H1 (cell line): ENCODE data around the gene TAF6. TPM values are rescaled to one million over a fixed set of nuclear protein-coding genes. Genes with fewer than 3 reads are reported as not detected.

Experiments
- CTCF ChIA-PET: fragments of 300-600 bp; sonication (Branson Sonifier 250); formaldehyde crosslinking; loops from one replicate; lab custom pipeline; 2021; ENCODE audit not compliant: partially characterized antibody; lab: Charles Lee
- POLR2A ChIA-PET: fragments of 300-600 bp; sonication (Branson Sonifier 250); formaldehyde crosslinking; loops from one replicate; lab custom pipeline; 2021; ENCODE audit warnings: inconsistent platforms; ENCODE audit not compliant: partially characterized antibody; lab: Charles Lee
- DNase-seq, 2 experiments: peaks; one replicate each; pipeline versions ENCODE4 v3.0.0 to v3.0.0-alpha.2; 2010 to 2022; ENCODE audit warnings: low spot score in 2 of 2, low read depth in 1 of 2, mixed read lengths in 1 of 2
- FAIRE-seq: peaks from 2 replicates; lab custom pipeline; 2011; peaks lifted over from hg19 to GRCh38; lab: Jason Lieb, UNC
- H2AFZ ChIP-seq: 2 replicates; pipeline ENCODE4 v1.8.1; 2012; ENCODE audit warnings: low read length, inconsistent platforms
- H2AK5ac ChIP-seq: 2 replicates; pipeline ENCODE4 v1.6.1; 2013; ENCODE audit warnings: low read depth, low read length
- H2BK120ac ChIP-seq: replicated peaks from 2 replicates; pipeline ENCODE3; 2013; ENCODE audit warnings: low read depth, low read length, inconsistent platforms
- H2BK12ac ChIP-seq: 2 replicates; pipeline ENCODE4 v1.6.1; 2013; ENCODE audit warnings: low read depth, low read length
- H2BK15ac ChIP-seq: 2 replicates; pipeline ENCODE4 v1.6.1; 2013; ENCODE audit warnings: low read length
- H2BK20ac ChIP-seq: 2 replicates; pipeline ENCODE4 v1.6.1; 2013; ENCODE audit warnings: low read length
- H2BK5ac ChIP-seq: 2 replicates; pipeline ENCODE4 v1.6.1; 2013; ENCODE audit warnings: low read depth, low read length
- H3K14ac ChIP-seq: 2 replicates; pipeline ENCODE4 v1.6.1; 2013; ENCODE audit warnings: inconsistent platforms; ENCODE audit not compliant: insufficient read length
- H3K18ac ChIP-seq: 2 replicates; pipeline ENCODE4 v1.6.1; 2013; ENCODE audit warnings: low read length; ENCODE audit errors: extremely low read depth
- H3K23ac ChIP-seq: 2 replicates; pipeline ENCODE4 v1.6.1; 2013; ENCODE audit warnings: inconsistent platforms; ENCODE audit not compliant: insufficient read length
- H3K23me2 ChIP-seq: 2 replicates; pipeline ENCODE4 v1.6.1; 2013; ENCODE audit warnings: low read depth, low read length
- H3K27ac ChIP-seq: 2 replicates; pipeline ENCODE4 v1.6.1; 2011; ENCODE audit warnings: low read depth, low read length, inconsistent platforms
- H3K27me3 ChIP-seq, 4 experiments: replicated peaks in 1 of 4; 1 replicate in 1 of 4; 2 replicates in 3 of 4; pipeline versions ENCODE4 v1.6.1 to v1.8.1; 2011 to 2013; ENCODE audit warnings: low read length in 3 of 4, mild to moderate bottlenecking in 3 of 4, inconsistent platforms in 2 of 4, mixed read lengths in 2 of 4, moderate library complexity in 1 of 4; ENCODE audit not compliant: control insufficient read depth in 3 of 4, insufficient read depth in 3 of 4; ENCODE audit errors: extremely low read depth in 1 of 4
- H3K36me3 ChIP-seq, 4 experiments: 2 replicates each; pipeline versions ENCODE4 v1.6.1 to v1.8.1; 2011 to 2013; ENCODE audit warnings: mild to moderate bottlenecking in 4 of 4, low read length in 3 of 4, moderate library complexity in 2 of 4, control low read depth in 1 of 4, inconsistent platforms in 1 of 4; ENCODE audit not compliant: insufficient read depth in 4 of 4, control insufficient read depth in 2 of 4
- H3K4ac ChIP-seq: replicated peaks from 2 replicates; pipeline ENCODE3; 2013; ENCODE audit warnings: low read length, low read depth, mixed read lengths, inconsistent platforms; ENCODE audit not compliant: insufficient read length
- H3K4me1 ChIP-seq, 4 experiments: replicated peaks in 1 of 4; 1 replicate in 1 of 4; 2 replicates in 3 of 4; pipeline versions ENCODE4 v1.6.1 to v1.8.1; 2011 to 2013; ENCODE audit warnings: low read length in 3 of 4, inconsistent platforms in 2 of 4, mixed read lengths in 1 of 4; ENCODE audit not compliant: insufficient read depth in 4 of 4, control insufficient read depth in 3 of 4
- H3K4me2 ChIP-seq, 2 experiments: 2 replicates each; pipeline versions ENCODE4 v1.6.1 to v1.8.1; 2011 to 2013; ENCODE audit warnings: low read depth in 2 of 2, low read length in 2 of 2, control low read depth in 1 of 2, inconsistent platforms in 1 of 2, mild to moderate bottlenecking in 1 of 2; ENCODE audit not compliant: insufficient read depth in 1 of 2
- H3K4me3 ChIP-seq, 4 experiments: fragments of 200-600, 300-600 bp in 1 of 4; sonication (generic), shearing (Covaris generic), sonication (Bioruptor Twin) in 1 of 4; 2 replicates each; pipeline versions ENCODE4 v1.5.1 to v1.8.1; 2011 to 2016; ENCODE audit warnings: low read length in 4 of 4, low read depth in 3 of 4, control low read depth in 2 of 4, inconsistent platforms in 2 of 4, mild to moderate bottlenecking in 2 of 4, mixed read lengths in 1 of 4, moderate library complexity in 1 of 4; ENCODE audit not compliant: insufficient read depth in 2 of 4; ENCODE audit errors: extremely low read depth in 1 of 4
- H3K56ac ChIP-seq: replicated peaks from 2 replicates; pipeline ENCODE3; 2013; ENCODE audit warnings: low read depth, mild to moderate bottlenecking, mixed read lengths, low read length, inconsistent platforms; ENCODE audit not compliant: insufficient read length
- H3K79me1 ChIP-seq: 2 replicates; pipeline ENCODE4 v1.6.1; 2013; ENCODE audit warnings: low read depth, low read length, control low read depth
- H3K79me2 ChIP-seq, 2 experiments: 2 replicates each; pipeline versions ENCODE4 v1.6.1 to v1.8.1; 2012 to 2013; ENCODE audit warnings: low read length in 2 of 2, mild to moderate bottlenecking in 2 of 2, inconsistent platforms in 1 of 2; ENCODE audit not compliant: insufficient read depth in 2 of 2, control insufficient read depth in 1 of 2
- H3K9ac ChIP-seq, 4 experiments: replicated peaks in 1 of 4; 1 replicate in 1 of 4; 2 replicates in 3 of 4; pipeline versions ENCODE4 v1.6.1 to v1.8.1; 2011 to 2013; ENCODE audit warnings: low read depth in 3 of 4, low read length in 3 of 4, control low read depth in 2 of 4, mild to moderate bottlenecking in 2 of 4, moderate library complexity in 2 of 4, inconsistent platforms in 1 of 4; ENCODE audit errors: extremely low read depth in 1 of 4
- H3K9me3 ChIP-seq, 2 experiments: 2 replicates each; pipeline versions ENCODE4 v1.6.1 to v1.8.1; 2012 to 2013; ENCODE audit warnings: mild to moderate bottlenecking in 2 of 2, moderate library complexity in 2 of 2, control low read depth in 1 of 2, inconsistent platforms in 1 of 2, low read depth in 1 of 2, low read length in 1 of 2, mixed read lengths in 1 of 2; ENCODE audit not compliant: insufficient read depth in 2 of 2
- H4K20me1 ChIP-seq, 2 experiments: replicated peaks in 1 of 2; 2 replicates each; pipeline versions ENCODE3 to v1.8.1; 2011 to 2013; ENCODE audit warnings: inconsistent platforms in 2 of 2, low read length in 2 of 2, mild to moderate bottlenecking in 1 of 2; ENCODE audit not compliant: insufficient read depth in 2 of 2, control insufficient read depth in 1 of 2
- H4K5ac ChIP-seq: 2 replicates; pipeline ENCODE4 v1.6.1; 2013; ENCODE audit warnings: low read length, low read depth, mixed read lengths, inconsistent platforms; ENCODE audit not compliant: insufficient read length
- H4K8ac ChIP-seq: 2 replicates; pipeline ENCODE4 v1.8.0; 2013; ENCODE audit warnings: mild to moderate bottlenecking, moderate library complexity, low read length, inconsistent platforms; ENCODE audit not compliant: insufficient read depth; ENCODE audit errors: extremely low read depth
- H4K91ac ChIP-seq: replicated peaks from 2 replicates; pipeline ENCODE3; 2013; ENCODE audit warnings: low read length, mixed read lengths, inconsistent platforms; ENCODE audit not compliant: insufficient read length
- E2F6 ChIP-seq: IDR thresholded peaks from 2 replicates; pipeline ENCODE4 v1.6.1; 2012; ENCODE audit warnings: inconsistent platforms
- WGBS, 2 experiments: shearing (Covaris generic) in 1 of 2; methylation state at CpG; one replicate each; pipeline versions ENCODE4 v1.1.6 to v1.1.7; 2013 to 2015; ENCODE audit warnings: low lambda C conversion rate in 2 of 2, mixed read lengths in 2 of 2, inconsistent platforms in 1 of 2, low coverage in 1 of 2, missing lambda C conversion rate in 1 of 2; ENCODE audit not compliant: insufficient replicate concordance in 2 of 2, insufficient coverage in 1 of 2, insufficient read length in 1 of 2; ENCODE audit errors: extremely low coverage in 1 of 2, missing lambda C conversion rate in 1 of 2; 5-methylcytosine and 5-hydroxymethylcytosine counted together
- polyA plus RNA-seq, 7 experiments: library from polyadenylated mRNA; depleted of rRNA in 3 of 7; stranded (reverse) in 5 of 7; unstranded in 2 of 7; fragments of >200 nt in 5 of 7; fragments of 200-250 nt in 2 of 7; gene quantifications; 1 replicate in 5 of 7; 2 replicates in 1 of 7; 4 replicates in 1 of 7; pipeline versions ENCODE4 v1.2.1 to v1.2.3, GENCODE V29; 2011 to 2013; ENCODE audit warnings: missing spikeins in 2 of 7, mixed read lengths in 2 of 7
- total RNA-seq: library from RNA; stranded (reverse); fragmentation: NEBNext Ultra II Directional; extraction: Animal tissue kit (Norgen Biotek cat#: 25700); gene quantifications from 2 replicates; pipeline ENCODE4 v1.2.1, GENCODE V29; 2021

TAF6 gene
- total and polyA plus RNA-seq, 2 of the 8 experiments (the other 6 are each of a cell fraction or from before 2014, with no cell fraction given) = 66.7 to 101 TPM

GRCh38 chr7:100152937-100153666 is 33.9 kb upstream of the TAF6 start:
- Histone ChIP-seq H2BK15ac (no peak overlapping the region), H4K5ac (no peak overlapping the region), H2BK20ac (no peak overlapping the region), H4K20me1 (peaks cover 14 to 32% of the 10 kb centered on the region in 2 experiments), H3K4me2 (no peak overlapping the region), H3K9ac (no peak overlapping the region), H3K56ac (no peak overlapping the region), H3K27me3 (no peaks in the 10 kb centered on the region), H3K23me2 (peaks cover 9% of the 10 kb centered on the region), H2BK5ac (no peak overlapping the region), H2BK120ac (no peak overlapping the region), H3K9me3 (no peaks in the 10 kb centered on the region), H3K4me1 (peaks cover 0 to 15% (median 9%) of the 10 kb centered on the region in 4 experiments; a peak in 5 of 7 replicates), H2BK12ac (no peak overlapping the region), H3K27ac (no peak overlapping the region), H3K4me3 (no peak overlapping the region), H3K14ac (no peak overlapping the region), H4K8ac (no peak overlapping the region; the same call in 1 of the 2 replicates), H3K36me3 (peaks cover 8 to 47% (median 26%) of the 10 kb centered on the region in 4 experiments), H3K79me2 (peaks cover 0 to 12% of the 10 kb centered on the region in 2 experiments; a peak in 2 of 4 replicates), H3K18ac (no peak overlapping the region), H4K91ac (no peak overlapping the region), H3K23ac (no peak overlapping the region), H2AK5ac (no peak overlapping the region), H3K79me1 (no peaks in the 10 kb centered on the region; the same call in none of the 2 replicates), H2AFZ (no peak overlapping the region), H3K4ac (no peak overlapping the region)
- FAIRE-seq (no peak), DNase-seq (no peak)
- CTCF ChIA-PET = interaction anchor here (0.6 to 7.9 kb wide), 2 partner anchors 19 to 938 kb away, joined by 3 to 83 read pairs; no protein-coding TSS in a partner anchor
- POLR2A ChIA-PET = interaction anchor here (0.6 to 9.9 kb wide), 7 partner anchors 13 to 111 kb away, joined by 3 to 145 read pairs (median 3); partner anchors contain the start of gene GAL3ST4
- 92% methylated on average over 16 of the region's 18 CpGs; no CpG with 5 or more reads in 1 of the 2 experiments for WGBS, 2 experiments
- no peak for TF ChIP-seq E2F6
